Measurements from ENCODE around the gene ZNF579. TPM values are rescaled to one million over a fixed set of nuclear protein-coding genes. Genes with fewer than 3 reads are reported as not detected.

Gene ZNF579
- total and polyA plus RNA-seq, 9 of the 15 experiments (the other 6 are each of a cell fraction or from before 2014, with no cell fraction given) = 0.06 to 15.9 (median 1.6) TPM

DNA sequence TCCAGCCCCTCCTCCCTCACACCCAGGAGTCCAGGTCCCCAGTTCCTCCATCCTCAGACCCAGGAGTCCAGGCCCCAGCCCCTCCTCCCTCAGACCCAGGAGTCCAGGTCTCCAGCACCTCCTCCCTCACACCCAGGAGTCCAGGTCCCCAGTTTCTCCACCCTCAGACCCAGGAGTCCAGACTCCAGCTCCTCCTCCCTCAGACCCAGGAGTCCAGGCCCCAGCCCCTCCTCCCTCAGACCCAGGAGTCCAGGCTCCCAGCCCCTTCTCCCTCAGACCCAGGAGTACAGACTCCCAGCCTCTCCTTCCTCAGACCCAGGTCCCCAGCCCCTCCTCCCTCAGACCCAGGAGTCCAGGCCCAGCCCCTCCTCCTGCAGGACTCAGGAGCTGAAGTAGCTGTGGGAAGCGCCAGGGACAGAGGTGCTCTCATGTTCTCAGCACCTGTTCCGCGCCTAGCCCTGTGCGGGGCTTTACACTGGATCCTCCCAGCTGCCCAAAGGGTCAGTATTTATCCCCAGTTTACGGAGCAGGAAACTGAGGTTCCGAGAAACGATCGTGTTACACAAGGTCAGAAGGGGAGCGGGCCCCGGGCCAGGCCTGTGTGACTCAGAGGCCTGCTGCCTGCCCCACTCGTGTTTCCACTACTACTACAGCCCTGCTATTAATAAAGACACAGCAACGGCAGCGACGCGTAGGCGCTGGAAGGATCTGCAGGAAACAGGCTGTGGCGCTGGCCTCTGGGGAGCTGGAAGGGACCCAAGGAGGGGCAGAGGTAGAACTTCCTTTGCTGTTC, 33.6 kb downstream of the ZNF579 start (continued):
- TF ChIP-seq ZNF175 (CRISPR knock-in tag; IDR thresholded peaks at IDR 0.05; ENCODE audit: low read depth) (peak; percentile 63; the same call in 1 of the 2 replicates), EP300 (IDR thresholded peaks at IDR 0.05; ENCODE audit: low read length) (peak; percentile 23; the same call in 1 of the 2 replicates), ETS2 (tag; IDR thresholded peaks at IDR 0.05; ENCODE audit: borderline replicate concordance, poor library complexity, severe bottlenecking) (no peak), SAFB (IDR thresholded peaks at IDR 0.05; ENCODE audit: borderline replicate concordance, low read depth, low read length) (peak; percentile 47; the same call in 1 of the 2 replicates), CBX8 (IDR thresholded peaks at IDR 0.05; ENCODE audit: borderline replicate concordance, extremely low read depth, low read depth, low read length, poor library complexity, severe bottlenecking) (no peak), ZKSCAN1 (IDR thresholded peaks at IDR 0.05; ENCODE audit: low read depth, low read length) (peak; percentile 9; the same call in 1 of the 2 replicates), ZFX (CRISPR knock-in tag; IDR thresholded peaks at IDR 0.05) (peak; percentile 94), SMAD4 (CRISPR knock-in tag; conservative IDR thresholded peaks at IDR 0.05) (peak; percentile 50; the same call in 1 of the 2 replicates)
- TF ChIP-seq, protein P1, sequence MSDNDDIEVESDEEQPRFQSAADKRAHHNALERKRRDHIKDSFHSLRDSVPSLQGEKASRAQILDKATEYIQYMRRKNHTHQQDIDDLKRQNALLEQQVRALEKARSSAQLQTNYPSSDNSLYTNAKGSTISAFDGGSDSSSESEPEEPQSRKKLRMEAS (CRISPR knock-in tag; IDR thresholded peaks at IDR 0.05) = peak; percentile 59; the same call in 1 of the 2 replicates
- TF ChIP-seq, protein P2, sequence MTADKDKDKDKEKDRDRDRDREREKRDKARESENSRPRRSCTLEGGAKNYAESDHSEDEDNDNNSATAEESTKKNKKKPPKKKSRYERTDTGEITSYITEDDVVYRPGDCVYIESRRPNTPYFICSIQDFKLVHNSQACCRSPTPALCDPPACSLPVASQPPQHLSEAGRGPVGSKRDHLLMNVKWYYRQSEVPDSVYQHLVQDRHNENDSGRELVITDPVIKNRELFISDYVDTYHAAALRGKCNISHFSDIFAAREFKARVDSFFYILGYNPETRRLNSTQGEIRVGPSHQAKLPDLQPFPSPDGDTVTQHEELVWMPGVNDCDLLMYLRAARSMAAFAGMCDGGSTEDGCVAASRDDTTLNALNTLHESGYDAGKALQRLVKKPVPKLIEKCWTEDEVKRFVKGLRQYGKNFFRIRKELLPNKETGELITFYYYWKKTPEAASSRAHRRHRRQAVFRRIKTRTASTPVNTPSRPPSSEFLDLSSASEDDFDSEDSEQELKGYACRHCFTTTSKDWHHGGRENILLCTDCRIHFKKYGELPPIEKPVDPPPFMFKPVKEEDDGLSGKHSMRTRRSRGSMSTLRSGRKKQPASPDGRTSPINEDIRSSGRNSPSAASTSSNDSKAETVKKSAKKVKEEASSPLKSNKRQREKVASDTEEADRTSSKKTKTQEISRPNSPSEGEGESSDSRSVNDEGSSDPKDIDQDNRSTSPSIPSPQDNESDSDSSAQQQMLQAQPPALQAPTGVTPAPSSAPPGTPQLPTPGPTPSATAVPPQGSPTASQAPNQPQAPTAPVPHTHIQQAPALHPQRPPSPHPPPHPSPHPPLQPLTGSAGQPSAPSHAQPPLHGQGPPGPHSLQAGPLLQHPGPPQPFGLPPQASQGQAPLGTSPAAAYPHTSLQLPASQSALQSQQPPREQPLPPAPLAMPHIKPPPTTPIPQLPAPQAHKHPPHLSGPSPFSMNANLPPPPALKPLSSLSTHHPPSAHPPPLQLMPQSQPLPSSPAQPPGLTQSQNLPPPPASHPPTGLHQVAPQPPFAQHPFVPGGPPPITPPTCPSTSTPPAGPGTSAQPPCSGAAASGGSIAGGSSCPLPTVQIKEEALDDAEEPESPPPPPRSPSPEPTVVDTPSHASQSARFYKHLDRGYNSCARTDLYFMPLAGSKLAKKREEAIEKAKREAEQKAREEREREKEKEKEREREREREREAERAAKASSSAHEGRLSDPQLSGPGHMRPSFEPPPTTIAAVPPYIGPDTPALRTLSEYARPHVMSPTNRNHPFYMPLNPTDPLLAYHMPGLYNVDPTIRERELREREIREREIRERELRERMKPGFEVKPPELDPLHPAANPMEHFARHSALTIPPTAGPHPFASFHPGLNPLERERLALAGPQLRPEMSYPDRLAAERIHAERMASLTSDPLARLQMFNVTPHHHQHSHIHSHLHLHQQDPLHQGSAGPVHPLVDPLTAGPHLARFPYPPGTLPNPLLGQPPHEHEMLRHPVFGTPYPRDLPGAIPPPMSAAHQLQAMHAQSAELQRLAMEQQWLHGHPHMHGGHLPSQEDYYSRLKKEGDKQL (CRISPR knock-in tag; IDR thresholded peaks at IDR 0.05; ENCODE audit: borderline replicate concordance) = peak; percentile 36; the same call in 1 of the 2 replicates
- TF ChIP-seq, protein P3, sequence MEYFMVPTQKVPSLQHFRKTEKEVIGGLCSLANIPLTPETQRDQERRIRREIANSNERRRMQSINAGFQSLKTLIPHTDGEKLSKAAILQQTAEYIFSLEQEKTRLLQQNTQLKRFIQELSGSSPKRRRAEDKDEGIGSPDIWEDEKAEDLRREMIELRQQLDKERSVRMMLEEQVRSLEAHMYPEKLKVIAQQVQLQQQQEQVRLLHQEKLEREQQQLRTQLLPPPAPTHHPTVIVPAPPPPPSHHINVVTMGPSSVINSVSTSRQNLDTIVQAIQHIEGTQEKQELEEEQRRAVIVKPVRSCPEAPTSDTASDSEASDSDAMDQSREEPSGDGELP (CRISPR knock-in tag; IDR thresholded peaks at IDR 0.05; ENCODE audit: borderline replicate concordance) = no peak
- TF ChIP-seq, protein P4, sequence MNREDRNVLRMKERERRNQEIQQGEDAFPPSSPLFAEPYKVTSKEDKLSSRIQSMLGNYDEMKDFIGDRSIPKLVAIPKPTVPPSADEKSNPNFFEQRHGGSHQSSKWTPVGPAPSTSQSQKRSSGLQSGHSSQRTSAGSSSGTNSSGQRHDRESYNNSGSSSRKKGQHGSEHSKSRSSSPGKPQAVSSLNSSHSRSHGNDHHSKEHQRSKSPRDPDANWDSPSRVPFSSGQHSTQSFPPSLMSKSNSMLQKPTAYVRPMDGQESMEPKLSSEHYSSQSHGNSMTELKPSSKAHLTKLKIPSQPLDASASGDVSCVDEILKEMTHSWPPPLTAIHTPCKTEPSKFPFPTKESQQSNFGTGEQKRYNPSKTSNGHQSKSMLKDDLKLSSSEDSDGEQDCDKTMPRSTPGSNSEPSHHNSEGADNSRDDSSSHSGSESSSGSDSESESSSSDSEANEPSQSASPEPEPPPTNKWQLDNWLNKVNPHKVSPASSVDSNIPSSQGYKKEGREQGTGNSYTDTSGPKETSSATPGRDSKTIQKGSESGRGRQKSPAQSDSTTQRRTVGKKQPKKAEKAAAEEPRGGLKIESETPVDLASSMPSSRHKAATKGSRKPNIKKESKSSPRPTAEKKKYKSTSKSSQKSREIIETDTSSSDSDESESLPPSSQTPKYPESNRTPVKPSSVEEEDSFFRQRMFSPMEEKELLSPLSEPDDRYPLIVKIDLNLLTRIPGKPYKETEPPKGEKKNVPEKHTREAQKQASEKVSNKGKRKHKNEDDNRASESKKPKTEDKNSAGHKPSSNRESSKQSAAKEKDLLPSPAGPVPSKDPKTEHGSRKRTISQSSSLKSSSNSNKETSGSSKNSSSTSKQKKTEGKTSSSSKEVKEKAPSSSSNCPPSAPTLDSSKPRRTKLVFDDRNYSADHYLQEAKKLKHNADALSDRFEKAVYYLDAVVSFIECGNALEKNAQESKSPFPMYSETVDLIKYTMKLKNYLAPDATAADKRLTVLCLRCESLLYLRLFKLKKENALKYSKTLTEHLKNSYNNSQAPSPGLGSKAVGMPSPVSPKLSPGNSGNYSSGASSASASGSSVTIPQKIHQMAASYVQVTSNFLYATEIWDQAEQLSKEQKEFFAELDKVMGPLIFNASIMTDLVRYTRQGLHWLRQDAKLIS (CRISPR knock-in tag; IDR thresholded peaks at IDR 0.05) = no peak

All from K562 (cell line).